DOHH2 (cell line): ENCODE data around the gene WAS.

Source experiments
- H3F3A ChIP-seq: fragments of 200-600 bp; sonication (generic), shearing (Covaris generic); 2 replicates; pipeline ENCODE4 v1.6.0; 2016; ENCODE audit warnings: antibody characterized with exemption, mild to moderate bottlenecking; ENCODE audit not compliant: control insufficient read depth, insufficient read depth
- H3K27ac ChIP-seq: fragments of 200-600 bp; sonication (generic); 2 replicates; pipeline ENCODE4 v1.5.1; 2014; ENCODE audit warnings: low read depth, mild to moderate bottlenecking, low read length, moderate library complexity
- H3K27me3 ChIP-seq: fragments of 200-600 bp; sonication (generic); 2 replicates; pipeline ENCODE4 v1.6.1; 2014; ENCODE audit warnings: mild to moderate bottlenecking, low read length, mixed read lengths; ENCODE audit not compliant: control insufficient read depth
- H3K36me3 ChIP-seq: fragments of 200-600 bp; sonication (generic); 2 replicates; pipeline ENCODE4 v1.6.1; 2014; ENCODE audit warnings: mild to moderate bottlenecking, low read length, moderate library complexity, mixed read lengths; ENCODE audit not compliant: control insufficient read depth
- H3K4me1 ChIP-seq: fragments of 200-600 bp; sonication (generic); 2 replicates; pipeline ENCODE4 v1.6.1; 2014; ENCODE audit warnings: mild to moderate bottlenecking, low read length, mixed read lengths; ENCODE audit not compliant: control insufficient read depth
- H3K4me2 ChIP-seq: fragments of 200-600 bp; sonication (generic); 2 replicates; pipeline ENCODE4 v1.6.0; 2014; ENCODE audit warnings: mild to moderate bottlenecking, low read length, moderate library complexity
- H3K4me3 ChIP-seq: fragments of 200-600 bp; sonication (generic); 2 replicates; pipeline ENCODE4 v1.5.1; 2014; ENCODE audit warnings: mild to moderate bottlenecking, low read length, mixed read lengths
- H3K79me2 ChIP-seq: fragments of 200-600 bp; sonication (generic); 2 replicates; pipeline ENCODE4 v1.6.1; 2014; ENCODE audit warnings: mild to moderate bottlenecking, low read length, mixed read lengths; ENCODE audit not compliant: control insufficient read depth
- H3K9me2 ChIP-seq: fragments of 200-600 bp; sonication (generic); replicated peaks from 2 replicates; pipeline ENCODE4 v1.6.1; 2014; ENCODE audit warnings: mild to moderate bottlenecking, low read length, mixed read lengths; ENCODE audit not compliant: control insufficient read depth
- H3K9me3 ChIP-seq: fragments of 200-600 bp; sonication (generic); 2 replicates; pipeline ENCODE4 v1.6.1; 2014; ENCODE audit warnings: antibody characterized with exemption, low read length, mixed read lengths; ENCODE audit not compliant: control insufficient read depth, insufficient read depth
- H4K20me1 ChIP-seq: fragments of 200-600 bp; sonication (generic); 2 replicates; pipeline ENCODE4 v1.6.0; 2014; ENCODE audit warnings: low read depth, mild to moderate bottlenecking, antibody characterized with exemption, low read length, moderate library complexity; ENCODE audit not compliant: control insufficient read depth, insufficient read depth
- EZH2phosphoT487 ChIP-seq: fragments of 200-600 bp; sonication (generic); IDR thresholded peaks from 2 replicates; pipeline ENCODE4 v1.6.1; 2017; ENCODE audit warnings: borderline replicate concordance, mild to moderate bottlenecking, antibody characterized with exemption, low read length, moderate library complexity, mixed read lengths
- TF ChIP-seq, protein P1 (sequence below): fragments of 200-600 bp; sonication (generic); IDR thresholded peaks from one replicate; pipeline ENCODE4 v1.5.1; 2014; ENCODE audit warnings: antibody characterized with exemption, mild to moderate bottlenecking, low read depth, low read length; ENCODE audit not compliant: poor library complexity, severe bottlenecking

The WAS gene

DNA sequence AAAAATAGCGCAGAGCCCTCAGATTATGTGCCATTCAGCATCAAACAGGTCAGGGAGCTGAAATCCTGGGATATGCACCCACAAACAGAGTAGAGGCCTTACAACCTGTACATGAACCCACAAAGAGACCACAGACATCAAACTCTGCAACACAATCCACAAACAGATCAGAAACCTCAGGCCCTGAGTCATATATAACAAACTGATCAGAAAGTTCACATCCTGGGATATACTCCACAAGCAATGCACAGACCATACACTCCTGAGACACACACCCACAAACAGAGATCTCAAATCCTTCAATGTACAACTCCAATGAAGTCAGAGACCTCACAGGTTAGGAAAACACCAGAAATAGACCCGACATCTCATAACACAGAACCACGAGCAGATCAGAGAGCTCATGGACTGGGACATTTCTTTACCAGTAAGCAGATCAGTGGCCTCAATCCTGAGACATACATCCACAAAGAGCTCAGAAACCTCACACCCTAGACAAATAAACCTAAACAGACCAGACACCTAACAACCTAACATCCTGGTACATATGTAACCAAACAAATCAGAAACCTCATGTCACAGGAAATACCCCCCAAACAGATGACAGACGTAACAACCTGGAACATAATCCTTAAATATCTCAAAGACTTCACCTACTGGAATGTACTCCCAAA lies 37.1 kb downstream of the WAS start:
- H3F3A ChIP-seq, result no peaks in the 10 kb centered on the region
- H3K9me3 ChIP-seq, result no peaks in the 10 kb centered on the region
- no peak for TF ChIP-seq EZH2phosphoT487
- TF ChIP-seq, protein P1, sequence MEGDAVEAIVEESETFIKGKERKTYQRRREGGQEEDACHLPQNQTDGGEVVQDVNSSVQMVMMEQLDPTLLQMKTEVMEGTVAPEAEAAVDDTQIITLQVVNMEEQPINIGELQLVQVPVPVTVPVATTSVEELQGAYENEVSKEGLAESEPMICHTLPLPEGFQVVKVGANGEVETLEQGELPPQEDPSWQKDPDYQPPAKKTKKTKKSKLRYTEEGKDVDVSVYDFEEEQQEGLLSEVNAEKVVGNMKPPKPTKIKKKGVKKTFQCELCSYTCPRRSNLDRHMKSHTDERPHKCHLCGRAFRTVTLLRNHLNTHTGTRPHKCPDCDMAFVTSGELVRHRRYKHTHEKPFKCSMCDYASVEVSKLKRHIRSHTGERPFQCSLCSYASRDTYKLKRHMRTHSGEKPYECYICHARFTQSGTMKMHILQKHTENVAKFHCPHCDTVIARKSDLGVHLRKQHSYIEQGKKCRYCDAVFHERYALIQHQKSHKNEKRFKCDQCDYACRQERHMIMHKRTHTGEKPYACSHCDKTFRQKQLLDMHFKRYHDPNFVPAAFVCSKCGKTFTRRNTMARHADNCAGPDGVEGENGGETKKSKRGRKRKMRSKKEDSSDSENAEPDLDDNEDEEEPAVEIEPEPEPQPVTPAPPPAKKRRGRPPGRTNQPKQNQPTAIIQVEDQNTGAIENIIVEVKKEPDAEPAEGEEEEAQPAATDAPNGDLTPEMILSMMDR, result no peak
- no peaks in the 10 kb centered on the region for H3K79me2 ChIP-seq
- H3K27ac ChIP-seq, result no peak overlapping the region
- H3K9me2 ChIP-seq, result no peaks in the 10 kb centered on the region
- no peak overlapping the region for H3K4me3 ChIP-seq
- H3K36me3 ChIP-seq, result no peaks in the 10 kb centered on the region
- no peaks in the 10 kb centered on the region for H3K4me1 ChIP-seq
- no peaks in the 10 kb centered on the region for H3K27me3 ChIP-seq
- H3K4me2 ChIP-seq, result no peak overlapping the region
- H4K20me1 ChIP-seq, result no peaks in the 10 kb centered on the region

DNA sequence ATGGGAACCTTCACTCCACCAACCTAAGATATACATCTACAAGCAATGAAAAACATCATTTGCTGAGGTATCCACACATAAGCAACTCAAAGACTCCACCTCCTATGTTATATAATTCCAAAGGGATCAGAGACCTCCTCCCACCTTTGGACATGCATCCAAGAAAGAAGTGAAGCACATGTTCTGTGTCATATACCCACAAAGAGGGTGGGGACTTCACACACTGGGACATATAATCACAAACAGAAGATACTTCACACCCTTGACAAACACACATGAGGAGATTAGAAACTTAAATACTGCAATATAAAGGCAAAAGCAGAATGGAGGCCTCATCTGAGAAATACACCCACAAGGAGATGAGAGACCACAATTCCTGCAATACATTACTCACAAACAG lies 38.3 kb downstream of the WAS start:
- no peaks in the 10 kb centered on the region for H3F3A ChIP-seq
- no peak for TF ChIP-seq EZH2phosphoT487
- TF ChIP-seq, protein P1, result no peak

DNA sequence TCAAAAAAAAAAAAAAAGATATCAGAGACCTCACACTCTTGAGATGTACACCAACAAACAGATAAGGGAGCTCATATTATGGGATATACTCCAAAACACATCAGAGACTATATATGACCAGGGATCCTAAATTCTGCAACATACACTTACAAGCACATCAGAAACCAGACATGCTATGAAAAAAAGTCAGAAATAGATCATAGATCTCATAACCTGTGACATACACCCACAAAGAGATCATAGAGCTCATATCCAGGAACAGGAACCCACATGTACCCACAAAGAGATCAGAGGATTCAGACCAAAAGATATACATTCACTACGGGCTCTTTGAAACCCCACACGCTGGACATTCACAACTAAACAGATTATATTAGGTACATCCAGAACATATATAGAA lies 43.0 kb downstream of the WAS start:
- H3K9me3 ChIP-seq, result no peaks in the 10 kb centered on the region
- no peaks in the 10 kb centered on the region for H3K79me2 ChIP-seq
- H3F3A ChIP-seq, result no peaks in the 10 kb centered on the region
- no peak overlapping the region for H3K4me2 ChIP-seq
- H3K36me3 ChIP-seq, result no peaks in the 10 kb centered on the region
- no peaks in the 10 kb centered on the region for H3K9me2 ChIP-seq
- no peaks in the 10 kb centered on the region for H3K27me3 ChIP-seq
- TF ChIP-seq EZH2phosphoT487, result no peak
- TF ChIP-seq, protein P1, result no peak
- H3K27ac ChIP-seq, result no peak overlapping the region
- H3K4me3 ChIP-seq, result no peak overlapping the region
- H4K20me1 ChIP-seq, result no peaks in the 10 kb centered on the region
- no peaks in the 10 kb centered on the region for H3K4me1 ChIP-seq

More for the DNA sequence above, 38.3 kb downstream of the WAS start:
- Histone ChIP-seq H3K9me3 (no peaks in the 10 kb centered on the region), H3K79me2 (no peaks in the 10 kb centered on the region), H3K4me2 (no peak overlapping the region), H3K27me3 (no peaks in the 10 kb centered on the region), H3K27ac (no peak overlapping the region), H3K4me1 (no peaks in the 10 kb centered on the region), H4K20me1 (no peaks in the 10 kb centered on the region), H3K4me3 (no peak overlapping the region), H3K9me2 (no peaks in the 10 kb centered on the region), H3K36me3 (no peaks in the 10 kb centered on the region)
